Left ventricle myocardium inferior (tissue), 1 donor: Measurements from ENCODE around the gene COPS4. TPM values are rescaled to one million over a fixed set of nuclear protein-coding genes. Genes with fewer than 3 reads are reported as not detected.
"Not testable (repeated sequence)": the region's sequence is repeated elsewhere in the genome, so short reads cannot be mapped to it uniquely, and the experiment has no call there.

Source experiments
- DNase-seq: peaks from one replicate; pipeline ENCODE4 v3.0.0-alpha.2; 2020
- H3K27ac ChIP-seq: fragments of 200-600 bp; replicated peaks from 2 replicates; pipeline ENCODE4 v1.8.0; 2021
- H3K27me3 ChIP-seq: fragments of 200-600 bp; 2 replicates; pipeline ENCODE4 v1.8.0; 2021; ENCODE audit warnings: low read depth
- H3K36me3 ChIP-seq: fragments of 200-600 bp; 2 replicates; pipeline ENCODE4 v1.8.0; 2021
- H3K4me1 ChIP-seq: fragments of 200-600 bp; 2 replicates; pipeline ENCODE4 v1.8.0; 2021
- H3K4me3 ChIP-seq: fragments of 200-600 bp; 2 replicates; pipeline ENCODE4 v1.8.0; 2021; ENCODE audit warnings: mild to moderate bottlenecking, moderate library complexity
- H3K9me3 ChIP-seq: fragments of 200-600 bp; replicated peaks from 2 replicates; pipeline ENCODE4 v1.8.0; 2021
- CTCF ChIP-seq: fragments of 200-600 bp; IDR thresholded peaks from 2 replicates; pipeline ENCODE4 v1.8.0; 2021; ENCODE audit warnings: antibody characterized with exemption, mild to moderate bottlenecking, borderline replicate concordance
- intact Hi-C: fragments of 100-400 bp; cut with micrococcal nuclease; formaldehyde crosslinking; loops from one replicate; pipeline ENCODE4 v1.11.0; 2022
- total RNA-seq: library from RNA; stranded (reverse); fragmentation: NEBNext Ultra II Directional; extraction: Animal tissue kit (Norgen Biotek cat#: 25700); gene quantifications from one replicate; pipeline ENCODE4 v1.2.1, GENCODE V29; 2021
- donor health status: DM: no; HTN: yes; CAD: no; lungs with severe emphysema.

COPS4 gene
- total RNA-seq, 1 donor from 2014 or later, result 53.6 TPM

- no peak for DNase-seq
- Histone ChIP-seq H3K9me3 (peaks cover 15% of the 10 kb centered on the region), H3K4me3 (no peak overlapping the region), H3K4me1 (no peaks in the 10 kb centered on the region), H3K27ac (no peak overlapping the region), H3K27me3 (no peaks in the 10 kb centered on the region), H3K36me3 (no peaks in the 10 kb centered on the region)
- no peak for TF ChIP-seq CTCF
- intact Hi-C loops, result no loop called here
Measured at GRCh38 chr4:83029688-83030087, 5.3 kb upstream of the COPS4 start.

GRCh38 chr4:83036991-83037665, 2.1 kb downstream of the COPS4 start:
- intact Hi-C loops, result no loop called here

GRCh38 chr4:83040269-83040668, 5.3 kb downstream of the COPS4 start:
- Histone ChIP-seq H3K36me3 (peaks cover 4% of the 10 kb centered on the region), H3K27me3 (no peaks in the 10 kb centered on the region), H3K9me3 (no peaks in the 10 kb centered on the region), H3K4me3 (no peak overlapping the region), H3K27ac (no peak overlapping the region), H3K4me1 (peaks cover 54% of the 10 kb centered on the region)
- TF ChIP-seq CTCF, result no peak
- intact Hi-C loops, result loop anchor here (5.0 kb wide), 1 partner anchor 108 kb away; no protein-coding TSS in a partner anchor
- no peak for DNase-seq

More at GRCh38 chr4:83036991-83037665, 2.1 kb downstream of the COPS4 start:
- H3K27ac ChIP-seq, result peak overlapping the region; percentile 13
- H3K36me3 ChIP-seq, result peaks cover 4% of the 10 kb centered on the region
- H3K9me3 ChIP-seq, result no peaks in the 10 kb centered on the region
- TF ChIP-seq CTCF, result no peak
- H3K4me1 ChIP-seq, result peaks cover 54% of the 10 kb centered on the region
- H3K27me3 ChIP-seq, result no peaks in the 10 kb centered on the region
- no peak overlapping the region for H3K4me3 ChIP-seq
- DNase-seq, result no peak

- intact Hi-C loops, result loop anchor here (5.0 kb wide), 1 partner anchor 111 kb away; no protein-coding TSS in a partner anchor
- H3K4me3 ChIP-seq, H3K9me3 ChIP-seq, H3K27me3 ChIP-seq, H3K36me3 ChIP-seq, H3K27ac ChIP-seq, DNase-seq: not testable (repeated sequence)
- peaks cover 32% of the 10 kb centered on the region for H3K4me1 ChIP-seq
Measured at GRCh38 chr4:83043157-83043556, 8.2 kb downstream of the COPS4 start.

- no peak overlapping the region for H3K27ac ChIP-seq
- H3K4me1 ChIP-seq, result peaks cover 32% of the 10 kb centered on the region
- intact Hi-C loops, result loop anchor here (5.0 kb wide), 1 partner anchor 112 kb away; no protein-coding TSS in a partner anchor
Measured at GRCh38 chr4:83043801-83044407, 8.9 kb downstream of the COPS4 start.

More at GRCh38 chr4:83043801-83044407, 8.9 kb downstream of the COPS4 start:
- Histone ChIP-seq H3K9me3 (no peaks in the 10 kb centered on the region), H3K27me3 (no peaks in the 10 kb centered on the region), H3K4me3 (no peak overlapping the region), H3K36me3 (peaks cover 4% of the 10 kb centered on the region)
- no peak for DNase-seq
- no peak for TF ChIP-seq CTCF
